H1 (cell line): ENCODE results near the gene DGKH. TPM values are rescaled to one million over a fixed set of nuclear protein-coding genes. Genes with fewer than 3 reads are reported as not detected.

ENCODE experiments used
- ASH2L ChIP-seq: fragments of 200-600, 300-600 bp; sonication (generic); IDR thresholded peaks from one replicate; pipeline ENCODE4 v1.7.1; 2017; ENCODE audit warnings: low read length
- CBX5 ChIP-seq: fragments of 300-800, 300-1000 bp; sonication (generic); IDR thresholded peaks from 2 replicates; pipeline ENCODE4 v1.7.1; 2016; ENCODE audit warnings: antibody characterized with exemption, low read length, low read depth
- FOSL1 ChIP-seq: IDR thresholded peaks from 2 replicates; pipeline ENCODE4 v1.6.1; 2011; ENCODE audit warnings: mild to moderate bottlenecking, low read depth, low read length, moderate library complexity; ENCODE audit not compliant: insufficient read depth
- PHF8 ChIP-seq: fragments of 200-600 bp; sonication (generic); conservative IDR thresholded peaks from 2 replicates; pipeline ENCODE4 v1.7.1; 2012; ENCODE audit warnings: low read depth, mild to moderate bottlenecking, inconsistent platforms, low read length, moderate library complexity
- POLR2A ChIP-seq, 2 experiments: IDR thresholded peaks; 1 replicate in 1 of 2; 2 replicates in 1 of 2; pipeline ENCODE4 v1.6.1; 2011; ENCODE audit warnings: low read depth in 2 of 2, low read length in 2 of 2, mild to moderate bottlenecking in 2 of 2; ENCODE audit errors: control extremely low read depth in 1 of 2
- TAF1 ChIP-seq: IDR thresholded peaks from 2 replicates; pipeline ENCODE4 v1.6.1; 2011; ENCODE audit warnings: mild to moderate bottlenecking, low read depth, low read length
- polyA plus RNA-seq, 7 experiments: library from polyadenylated mRNA; depleted of rRNA in 3 of 7; stranded (reverse) in 5 of 7; unstranded in 2 of 7; fragments of >200 nt in 5 of 7; fragments of 200-250 nt in 2 of 7; gene quantifications; 1 replicate in 5 of 7; 2 replicates in 1 of 7; 4 replicates in 1 of 7; pipeline versions ENCODE4 v1.2.1 to v1.2.3, GENCODE V29; 2011 to 2013; ENCODE audit warnings: missing spikeins in 2 of 7, mixed read lengths in 2 of 7
- total RNA-seq: library from RNA; stranded (reverse); fragmentation: NEBNext Ultra II Directional; extraction: Animal tissue kit (Norgen Biotek cat#: 25700); gene quantifications from 2 replicates; pipeline ENCODE4 v1.2.1, GENCODE V29; 2021

Gene DGKH
- total and polyA plus RNA-seq, 2 of the 8 experiments (the other 6 are each of a cell fraction or from before 2014, with no cell fraction given) = 2.1 to 7.9 TPM

DNA sequence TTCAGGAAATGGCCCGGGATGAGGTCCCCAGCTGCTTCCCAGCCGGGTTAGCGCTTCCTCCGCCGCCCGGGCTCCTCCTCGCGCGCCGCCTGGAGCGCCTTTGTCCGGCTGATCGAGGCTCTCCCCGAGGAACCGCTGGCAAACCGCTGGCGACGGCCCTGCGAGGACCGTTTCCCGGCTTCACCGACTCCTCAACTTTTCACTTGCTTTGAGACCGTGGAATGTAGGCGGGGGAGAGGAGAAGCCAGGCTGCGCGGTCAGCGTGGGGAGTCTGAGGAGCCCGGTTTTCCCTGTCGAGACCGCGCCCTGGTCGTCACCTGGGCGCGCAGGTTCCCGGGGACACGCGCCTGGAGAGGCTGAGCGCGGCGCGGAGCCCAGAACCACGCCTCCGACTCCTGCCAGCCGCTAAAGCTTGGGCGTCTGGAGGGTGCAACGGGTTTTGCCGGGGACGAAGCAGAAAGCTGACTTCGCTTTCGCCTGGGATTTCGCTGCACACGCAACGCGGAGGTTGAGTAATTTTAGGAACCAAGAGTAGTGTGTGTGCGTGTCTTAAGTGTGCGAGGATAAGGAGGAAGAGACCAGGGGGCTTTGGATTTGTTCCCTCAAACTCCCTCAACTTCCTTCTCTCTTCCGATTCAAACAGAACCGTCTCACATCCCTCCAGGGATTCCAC is 7.3 kb upstream of the DGKH start (continued):
- TF ChIP-seq FOSL1 = no peak
- TF ChIP-seq POLR2A (IDR thresholded peaks at IDR 0.05; ENCODE audit: control extremely low read depth in 1 of 2, low read depth in 2 of 2, low read length in 2 of 2) = no peak; a peak in 1 of 3 replicates
- TF ChIP-seq PHF8 = peak; percentile 24
- peak; percentile 36; the same call in 1 of the 2 replicates for TF ChIP-seq TAF1
- TF ChIP-seq ASH2L = no peak
- TF ChIP-seq CBX5 = no peak
